Activated naive CD8-positive, alpha-beta T cell treated with anti-CD3 and anti-CD28 coated beads for 36 hours (primary cell): ENCODE data around the gene PLA2G4D. TPM values are rescaled to one million over a fixed set of nuclear protein-coding genes. Genes with fewer than 3 reads are reported as not detected.

Source experiments
- DNase-seq: peaks from one replicate; pipeline ENCODE4 v3.0.0; 2021
- H3K27ac Mint-ChIP-seq: one replicate; pipeline ENCODE4 v1.8.0; 2022; ENCODE audit warnings: mild to moderate bottlenecking, moderate library complexity, mixed read lengths
- H3K27me3 Mint-ChIP-seq: one replicate; pipeline ENCODE4 v1.8.0; 2022; ENCODE audit warnings: mild to moderate bottlenecking, mixed read lengths
- H3K36me3 Mint-ChIP-seq: one replicate; pipeline ENCODE4 v1.8.0; 2021; ENCODE audit warnings: mild to moderate bottlenecking, mixed read lengths
- H3K4me1 Mint-ChIP-seq: one replicate; pipeline ENCODE4 v1.8.0; 2021; ENCODE audit warnings: mixed read lengths
- H3K4me3 Mint-ChIP-seq: one replicate; pipeline ENCODE4 v1.8.0; 2022; ENCODE audit warnings: mild to moderate bottlenecking, moderate library complexity, mixed read lengths
- H3K9me3 Mint-ChIP-seq: one replicate; pipeline ENCODE4 v1.8.0; 2022; ENCODE audit warnings: mixed read lengths
- total RNA-seq, 2 experiments: library from RNA; stranded (reverse); gene quantifications; one replicate each; pipeline ENCODE4 v1.2.3, GENCODE V29; 2021

The PLA2G4D gene
- total RNA-seq, 2 experiments from 2014 or later, result not detected

DNA sequence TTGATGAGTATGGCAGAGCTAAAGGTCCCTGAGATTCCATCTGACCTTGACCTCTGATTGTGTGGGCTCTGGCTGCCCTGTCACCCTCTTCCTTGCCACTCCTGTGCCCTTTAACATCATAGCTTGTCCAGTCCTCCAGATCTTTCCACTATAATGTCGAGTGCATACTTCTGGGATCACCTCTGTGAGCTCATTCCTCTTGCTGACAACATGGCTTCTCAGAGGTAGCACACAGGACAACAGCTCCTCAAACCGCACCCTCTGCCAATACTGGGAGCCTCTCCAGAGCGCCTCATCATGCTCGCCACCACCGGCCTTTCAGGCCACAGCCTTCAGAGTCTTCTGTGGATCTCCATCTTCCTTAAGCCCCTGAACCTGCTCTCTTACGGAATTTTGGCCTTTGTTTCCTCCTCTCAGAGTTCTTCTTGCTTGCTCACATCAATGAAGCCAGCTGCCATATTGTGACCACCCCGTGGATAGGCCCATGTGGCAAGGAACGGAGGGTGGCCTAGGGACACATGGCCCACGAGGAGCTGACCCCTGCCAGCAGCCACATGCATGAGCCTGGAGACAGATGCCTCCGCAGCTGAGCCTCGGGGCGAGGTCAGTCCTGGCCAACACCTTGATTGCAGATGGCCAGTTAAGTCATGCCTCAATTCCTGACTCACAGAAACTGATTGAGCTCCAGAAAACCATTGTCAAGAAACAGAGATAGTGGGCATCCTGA is 31.1 kb downstream of the PLA2G4D start:
- Mint-ChIP-seq H3K9me3 (peaks cover 4% of the 10 kb centered on the region), H3K27me3 (peaks cover 21% of the 10 kb centered on the region), H3K27ac (no peak overlapping the region), H3K4me1 (no peaks in the 10 kb centered on the region), H3K36me3 (no peaks in the 10 kb centered on the region), H3K4me3 (no peak overlapping the region)
- DNase-seq, result no peak

- no peak for DNase-seq
- Mint-ChIP-seq H3K27ac (no peak overlapping the region), H3K9me3 (no peaks in the 10 kb centered on the region), H3K36me3 (no peaks in the 10 kb centered on the region), H3K4me3 (no peak overlapping the region), H3K4me1 (no peaks in the 10 kb centered on the region), H3K27me3 (peaks cover 28% of the 10 kb centered on the region)
Observed at GRCh38 chr15:42062284-42062806, 32.0 kb downstream of the PLA2G4D start.

GRCh38 chr15:42060797-42061196 is 33.6 kb downstream of the PLA2G4D start:
- no peak overlapping the region for H3K27ac Mint-ChIP-seq

GRCh38 chr15:42060477-42060763 is 33.9 kb downstream of the PLA2G4D start:
- DNase-seq, result no peak
- Mint-ChIP-seq H3K4me1 (peaks cover 5% of the 10 kb centered on the region), H3K4me3 (no peak overlapping the region), H3K36me3 (no peaks in the 10 kb centered on the region), H3K27ac (no peak overlapping the region), H3K27me3 (peaks cover 35% of the 10 kb centered on the region), H3K9me3 (no peaks in the 10 kb centered on the region)

More at GRCh38 chr15:42060797-42061196, 33.6 kb downstream of the PLA2G4D start:
- Mint-ChIP-seq H3K36me3 (no peaks in the 10 kb centered on the region), H3K9me3 (no peaks in the 10 kb centered on the region), H3K4me1 (peaks cover 5% of the 10 kb centered on the region), H3K27me3 (peaks cover 33% of the 10 kb centered on the region), H3K4me3 (no peak overlapping the region)
- no peak for DNase-seq

- no peaks in the 10 kb centered on the region for H3K36me3 Mint-ChIP-seq
- peaks cover 5% of the 10 kb centered on the region for H3K4me1 Mint-ChIP-seq
- H3K9me3 Mint-ChIP-seq, result no peaks in the 10 kb centered on the region
- H3K27ac Mint-ChIP-seq, result no peak overlapping the region
- H3K27me3 Mint-ChIP-seq, result peaks cover 38% of the 10 kb centered on the region
- peak; percentile 51 for DNase-seq
- no peak overlapping the region for H3K4me3 Mint-ChIP-seq
Observed at GRCh38 chr15:42059661-42060476, 34.5 kb downstream of the PLA2G4D start.

DNA sequence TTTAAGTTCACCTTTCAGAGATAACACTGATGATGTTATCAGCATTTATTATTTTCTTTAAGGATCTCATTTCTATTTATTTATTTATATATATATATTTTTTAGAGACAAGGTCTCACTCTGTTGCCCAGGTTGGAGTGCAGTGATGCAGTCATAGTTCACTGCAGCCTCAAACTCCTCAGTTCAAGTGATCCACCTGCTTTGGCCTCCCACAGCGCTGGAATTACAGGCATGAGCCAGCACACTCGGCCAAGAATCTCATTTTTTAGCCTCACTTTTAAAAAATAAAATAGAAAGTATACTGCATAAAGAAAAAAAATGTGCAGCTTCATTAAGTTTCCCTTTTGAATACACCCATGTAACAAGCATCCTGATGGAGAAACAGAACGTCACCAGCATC is 35.6 kb downstream of the PLA2G4D start:
- peaks cover 42% of the 10 kb centered on the region for H3K27me3 Mint-ChIP-seq
- no peak overlapping the region for H3K4me3 Mint-ChIP-seq
- no peaks in the 10 kb centered on the region for H3K36me3 Mint-ChIP-seq
- H3K4me1 Mint-ChIP-seq, result peaks cover 5% of the 10 kb centered on the region
- no peak for DNase-seq
- no peaks in the 10 kb centered on the region for H3K9me3 Mint-ChIP-seq
- H3K27ac Mint-ChIP-seq, result no peak overlapping the region

- H3K9me3 Mint-ChIP-seq, result no peaks in the 10 kb centered on the region
- no peak overlapping the region for H3K27ac Mint-ChIP-seq
- no peak overlapping the region for H3K4me3 Mint-ChIP-seq
- peaks cover 42% of the 10 kb centered on the region for H3K27me3 Mint-ChIP-seq
- DNase-seq, result no peak
- H3K4me1 Mint-ChIP-seq, result peaks cover 5% of the 10 kb centered on the region
- no peaks in the 10 kb centered on the region for H3K36me3 Mint-ChIP-seq
Observed at GRCh38 chr15:42057799-42058646, 36.3 kb downstream of the PLA2G4D start.

- peak overlapping the region; percentile 35 for H3K4me3 Mint-ChIP-seq
- H3K9me3 Mint-ChIP-seq, result no peaks in the 10 kb centered on the region
- no peak overlapping the region for H3K27ac Mint-ChIP-seq
- DNase-seq, result peak; percentile 59
- peaks cover 42% of the 10 kb centered on the region for H3K27me3 Mint-ChIP-seq
- H3K36me3 Mint-ChIP-seq, result no peaks in the 10 kb centered on the region
- peaks cover 5% of the 10 kb centered on the region for H3K4me1 Mint-ChIP-seq
Observed at GRCh38 chr15:42056934-42057798, 37.2 kb downstream of the PLA2G4D start.

- Mint-ChIP-seq H3K36me3 (no peaks in the 10 kb centered on the region), H3K27ac (no peak overlapping the region), H3K4me1 (peaks cover 5% of the 10 kb centered on the region), H3K27me3 (peaks cover 35% of the 10 kb centered on the region), H3K4me3 (no peak overlapping the region), H3K9me3 (no peaks in the 10 kb centered on the region)
- DNase-seq, result no peak
Observed at GRCh38 chr15:42053914-42054313, 40.4 kb downstream of the PLA2G4D start.

DNA sequence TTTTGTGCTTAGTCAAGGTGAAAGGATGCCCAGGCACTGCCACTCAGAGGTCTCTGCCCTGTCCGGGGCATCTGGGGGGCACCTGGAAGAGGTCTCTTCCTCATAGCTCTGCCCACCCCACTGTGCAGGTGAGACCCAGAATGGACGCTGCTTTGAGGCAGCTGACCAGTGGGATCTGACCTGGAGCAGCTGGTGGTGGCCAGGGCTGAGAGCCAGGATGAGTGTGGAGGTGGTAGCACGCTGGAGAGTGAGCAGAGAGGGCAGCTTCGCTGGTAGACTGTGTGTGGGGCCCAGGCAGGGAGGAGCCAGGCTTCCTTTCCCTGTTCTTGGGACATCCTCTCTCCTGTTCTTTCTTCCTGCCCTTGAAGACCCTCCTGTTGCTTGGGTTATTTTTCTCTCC is 41.4 kb downstream of the PLA2G4D start:
- peaks cover 30% of the 10 kb centered on the region for H3K27me3 Mint-ChIP-seq
- no peak for DNase-seq
- H3K4me1 Mint-ChIP-seq, result peaks cover 5% of the 10 kb centered on the region
- no peak overlapping the region for H3K27ac Mint-ChIP-seq
- no peaks in the 10 kb centered on the region for H3K36me3 Mint-ChIP-seq
- no peak overlapping the region for H3K4me3 Mint-ChIP-seq
- H3K9me3 Mint-ChIP-seq, result no peaks in the 10 kb centered on the region

- H3K27ac Mint-ChIP-seq, result no peak overlapping the region
- DNase-seq, result no peak
- peaks cover 8% of the 10 kb centered on the region for H3K27me3 Mint-ChIP-seq
Observed at GRCh38 chr15:42050484-42051255, 43.7 kb downstream of the PLA2G4D start.

DNA sequence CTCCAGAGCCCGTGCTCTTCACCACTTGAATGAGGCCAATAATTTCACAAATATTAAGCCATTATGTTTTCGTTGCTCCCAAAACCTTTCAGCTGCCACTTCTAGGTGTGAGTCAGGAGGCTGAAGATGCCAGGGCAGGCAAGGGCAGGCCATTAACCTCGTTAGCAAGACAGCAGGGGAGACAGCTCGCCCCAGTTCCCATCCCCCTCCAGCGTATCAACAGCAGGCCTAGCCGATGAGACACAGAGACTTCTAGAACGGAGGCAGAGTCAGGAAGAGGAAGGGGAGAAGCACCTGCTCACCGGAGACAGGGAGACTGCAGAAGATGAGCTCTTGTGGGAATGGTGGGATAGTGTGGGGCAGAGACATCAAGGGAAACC is 45.6 kb downstream of the PLA2G4D start:
- Mint-ChIP-seq H3K4me3 (no peak overlapping the region), H3K4me1 (no peaks in the 10 kb centered on the region)

More at GRCh38 chr15:42050484-42051255, 43.7 kb downstream of the PLA2G4D start:
- no peaks in the 10 kb centered on the region for H3K4me1 Mint-ChIP-seq
- no peaks in the 10 kb centered on the region for H3K9me3 Mint-ChIP-seq
- H3K36me3 Mint-ChIP-seq, result no peaks in the 10 kb centered on the region
- H3K4me3 Mint-ChIP-seq, result no peak overlapping the region

GRCh38 chr15:42048080-42048820 is 46.1 kb downstream of the PLA2G4D start:
- Mint-ChIP-seq H3K27ac (no peak overlapping the region), H3K9me3 (no peaks in the 10 kb centered on the region), H3K4me1 (no peaks in the 10 kb centered on the region), H3K27me3 (no peaks in the 10 kb centered on the region), H3K4me3 (no peak overlapping the region), H3K36me3 (no peaks in the 10 kb centered on the region)
- DNase-seq, result no peak

More for the DNA sequence above, 45.6 kb downstream of the PLA2G4D start:
- H3K9me3 Mint-ChIP-seq, result no peaks in the 10 kb centered on the region
- H3K27ac Mint-ChIP-seq, result no peak overlapping the region
- DNase-seq, result no peak
- no peaks in the 10 kb centered on the region for H3K27me3 Mint-ChIP-seq
- no peaks in the 10 kb centered on the region for H3K36me3 Mint-ChIP-seq
